A549 (cell line): ENCODE results near the gene SLC24A3. TPM values are rescaled to one million over a fixed set of nuclear protein-coding genes. Genes with fewer than 3 reads are reported as not detected.
A peak's percentile ranks its signal among the peaks of the same experiment; 100 is the strongest.

ENCODE experiments used
- ATAC-seq, 2 experiments: fragments of 200-7000 bp in 1 of 2; fragments of >200 bp in 1 of 2; cut with Nextera tagmentation in 1 of 2; cut with Tn5 transposase in 1 of 2; 3 replicates each; pipeline versions ENCODE4 v1.8.0 to v1.9.1; 2018 to 2020; ENCODE audit warnings: mild to moderate bottlenecking in 1 of 2, moderate library complexity in 1 of 2
- CTCF ChIA-PET: fragments of 300-600 bp; sonication (Branson Sonifier 250); formaldehyde crosslinking; extraction: SDS; loops from one replicate; lab custom pipeline; 2021; ENCODE audit warnings: antibody characterized with exemption, inconsistent platforms; lab: Yijun Ruan, JAX
- POLR2A ChIA-PET: fragments of 350-600 bp; formaldehyde crosslinking; extraction: SDS; loops from one replicate; lab custom pipeline; 2021; ENCODE audit warnings: antibody characterized with exemption, inconsistent platforms; lab: Yijun Ruan, JAX
- DNase-seq, 2 experiments: peaks; one replicate each; pipeline versions ENCODE4 v3.0.0 to v3.0.0-alpha.2; 2011 to 2016; ENCODE audit warnings: low read depth in 1 of 2, low spot score in 1 of 2
- FAIRE-seq: peaks from 2 replicates; lab custom pipeline; 2011; peaks lifted over from hg19 to GRCh38; lab: Jason Lieb, UNC
- H3K27ac ChIP-seq, 2 experiments: fragments of >200 bp; sonication (Bioruptor Twin); formaldehyde crosslinking; 3 replicates each; pipeline ENCODE4 v1.5.1; 2016 to 2017
- H3K4me1 ChIP-seq: fragments of >200 bp; sonication (Bioruptor Twin); formaldehyde crosslinking; 3 replicates; pipeline ENCODE4 v1.6.1; 2016
- H3K4me2 ChIP-seq: fragments of >200 bp; sonication (Bioruptor Twin); formaldehyde crosslinking; 3 replicates; pipeline ENCODE4 v1.6.1; 2016
- H3K4me3 ChIP-seq: fragments of >200 bp; sonication (Bioruptor Twin); formaldehyde crosslinking; 3 replicates; pipeline ENCODE4 v1.5.1; 2016
- H3K9me3 ChIP-seq: fragments of >200 bp; sonication (Bioruptor Twin); formaldehyde crosslinking; 3 replicates; pipeline ENCODE4 v1.6.1; 2016
- CEBPB ChIP-seq, 2 experiments: fragments of >200 bp in 1 of 2; sonication (Bioruptor Twin) in 1 of 2; formaldehyde crosslinking in 1 of 2; IDR thresholded peaks; 2 replicates each; pipeline ENCODE4 v1.6.1; 2012 to 2016
- CHD2 ChIP-seq: fragments of 150-350 bp; IDR thresholded peaks from 2 replicates; pipeline ENCODE4 v1.6.1; 2014; ENCODE audit warnings: low read length; ENCODE audit not compliant: partially characterized antibody
- CTCF ChIP-seq: fragments of >200 bp; sonication (Bioruptor Twin); formaldehyde crosslinking; IDR thresholded peaks from 3 replicates; pipeline ENCODE4 v1.5.1; 2016
- EP300 ChIP-seq, 2 experiments: fragments of >200 bp; sonication (Bioruptor Twin); formaldehyde crosslinking; IDR thresholded peaks; 2 replicates in 1 of 2; 3 replicates in 1 of 2; pipeline ENCODE4 v1.6.1; 2016 to 2017
- ESRRA ChIP-seq: fragments of 150-350 bp; IDR thresholded peaks from 2 replicates; pipeline ENCODE4 v1.6.1; 2014; ENCODE audit warnings: mild to moderate bottlenecking, low read length, borderline replicate concordance
- FOSB ChIP-seq: fragments of 250-450 bp; sonication (Bioruptor Pico); IDR thresholded peaks from 2 replicates; pipeline ENCODE4 v1.5.0; 2020; ENCODE audit warnings: mild to moderate bottlenecking, moderate library complexity
- GATA3 ChIP-seq: IDR thresholded peaks from 2 replicates; pipeline ENCODE4 v1.6.1; 2012; ENCODE audit warnings: borderline replicate concordance
- HDAC2 ChIP-seq: fragments of 200-600 bp; sonication (generic); IDR thresholded peaks from 2 replicates; pipeline ENCODE4 v1.6.1; 2016
- HOXA7 ChIP-seq: fragments of 250-450 bp; sonication (Bioruptor Pico); IDR thresholded peaks from 2 replicates; pipeline ENCODE4 v1.5.0; 2020; ENCODE audit warnings: mild to moderate bottlenecking, moderate library complexity
- KDM5A ChIP-seq: fragments of 200-600 bp; sonication (generic); IDR thresholded peaks from 2 replicates; pipeline ENCODE4 v1.6.1; 2016; ENCODE audit warnings: antibody characterized with exemption, mild to moderate bottlenecking
- MAFK ChIP-seq: fragments of 450-650 bp; IDR thresholded peaks from 2 replicates; pipeline ENCODE4 v1.6.1; 2014; ENCODE audit not compliant: partially characterized antibody
- MAZ ChIP-seq: fragments of 150-350 bp; IDR thresholded peaks from 2 replicates; pipeline ENCODE4 v1.6.1; 2014; ENCODE audit warnings: antibody characterized with exemption, low read depth, low read length, borderline replicate concordance
- MYC ChIP-seq: IDR thresholded peaks from 2 replicates; pipeline ENCODE4 v1.6.1; 2012; ENCODE audit warnings: mild to moderate bottlenecking, inconsistent platforms, low read length, improper control_type of control experiment, borderline replicate concordance
- NFE2L2 ChIP-seq: fragments of 150-350 bp; conservative IDR thresholded peaks from 2 replicates; pipeline ENCODE4 v1.6.1; 2014; ENCODE audit warnings: low read length
- NPAS2 ChIP-seq: fragments of 250-450 bp; sonication (Bioruptor Pico); IDR thresholded peaks from 2 replicates; pipeline ENCODE4 v1.8.0; 2022; ENCODE audit warnings: mild to moderate bottlenecking, moderate library complexity, borderline replicate concordance
- POLR2A ChIP-seq: IDR thresholded peaks from 2 replicates; pipeline ENCODE4 v1.6.1; 2012; ENCODE audit warnings: mild to moderate bottlenecking, low read length
- RCOR1 ChIP-seq: fragments of 150-350 bp; IDR thresholded peaks from 2 replicates; pipeline ENCODE4 v1.6.1; 2014; ENCODE audit warnings: antibody characterized with exemption, low read length, low read depth
- RFX5 ChIP-seq: fragments of 450-650 bp; IDR thresholded peaks from 2 replicates; pipeline ENCODE4 v1.7.1; 2014; ENCODE audit warnings: antibody characterized with exemption, mild to moderate bottlenecking, moderate library complexity
- SMC3 ChIP-seq: fragments of >200 bp; sonication (Bioruptor Twin); formaldehyde crosslinking; IDR thresholded peaks from 3 replicates; pipeline ENCODE4 v1.6.1; 2018; ENCODE audit warnings: inconsistent platforms
- TFCP2L1 ChIP-seq: fragments of 250-450 bp; sonication (Bioruptor Pico); IDR thresholded peaks from 2 replicates; pipeline ENCODE4 v1.5.0; 2021; ENCODE audit warnings: mild to moderate bottlenecking
- ZC3H11A ChIP-seq: fragments of 450-650 bp; IDR thresholded peaks from 2 replicates; pipeline ENCODE4 v1.6.1; 2014; ENCODE audit warnings: antibody characterized with exemption, mild to moderate bottlenecking
- ZNF302 ChIP-seq: fragments of 250-450 bp; sonication (Bioruptor Pico); IDR thresholded peaks from 2 replicates; pipeline ENCODE4 v1.9.0; 2021; ENCODE audit warnings: inconsistent platforms, mild to moderate bottlenecking, moderate library complexity
- WGBS: methylation state at CpG from one replicate; pipeline ENCODE4 v1.1.6; 2017; ENCODE audit errors: missing lambda C conversion rate; 5-methylcytosine and 5-hydroxymethylcytosine counted together
- polyA plus RNA-seq, 4 experiments: library from polyadenylated mRNA; depleted of rRNA in 3 of 4; stranded (reverse); fragments of >200 nt; fragmentation: RNase III in 1 of 4; extraction: RNeasy Plus Mini Kit Qiagen cat#74134 plus additional on column Dnase treatment in 1 of 4; gene quantifications; 2 replicates in 3 of 4; 3 replicates in 1 of 4; pipeline ENCODE4 v1.2.3, GENCODE V29; 2011 to 2017
- TF ChIP-seq, protein P1 (sequence below): fragments of >200 bp; sonication (Bioruptor Twin); formaldehyde crosslinking; IDR thresholded peaks from 2 replicates; pipeline ENCODE4 v1.6.1; 2016

Gene SLC24A3
- polyA plus RNA-seq, 2 of the 4 experiments (the other 2 are of a cell fraction), result 0.08 TPM; not detected in 1

- TF ChIP-seq, protein P1, sequence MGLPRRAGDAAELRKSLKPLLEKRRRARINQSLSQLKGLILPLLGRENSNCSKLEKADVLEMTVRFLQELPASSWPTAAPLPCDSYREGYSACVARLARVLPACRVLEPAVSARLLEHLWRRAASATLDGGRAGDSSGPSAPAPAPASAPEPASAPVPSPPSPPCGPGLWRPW, result no peak
- no peak for TF ChIP-seq TFCP2L1 (CRISPR knock-in tag)
- no peak for TF ChIP-seq GATA3
- TF ChIP-seq EP300 (IDR thresholded peaks at IDR 0.05), result no peak
- no peak for TF ChIP-seq MYC
- TF ChIP-seq SMC3, result no peak
- no peak for TF ChIP-seq POLR2A
- no peak for TF ChIP-seq CTCF
- TF ChIP-seq ESRRA, result no peak
- TF ChIP-seq FOSB (CRISPR knock-in tag), result no peak
- TF ChIP-seq MAZ, result no peak
Observed at GRCh38 chr20:19741924-19742323, 529.5 kb downstream of the SLC24A3 start (continued).

DNA sequence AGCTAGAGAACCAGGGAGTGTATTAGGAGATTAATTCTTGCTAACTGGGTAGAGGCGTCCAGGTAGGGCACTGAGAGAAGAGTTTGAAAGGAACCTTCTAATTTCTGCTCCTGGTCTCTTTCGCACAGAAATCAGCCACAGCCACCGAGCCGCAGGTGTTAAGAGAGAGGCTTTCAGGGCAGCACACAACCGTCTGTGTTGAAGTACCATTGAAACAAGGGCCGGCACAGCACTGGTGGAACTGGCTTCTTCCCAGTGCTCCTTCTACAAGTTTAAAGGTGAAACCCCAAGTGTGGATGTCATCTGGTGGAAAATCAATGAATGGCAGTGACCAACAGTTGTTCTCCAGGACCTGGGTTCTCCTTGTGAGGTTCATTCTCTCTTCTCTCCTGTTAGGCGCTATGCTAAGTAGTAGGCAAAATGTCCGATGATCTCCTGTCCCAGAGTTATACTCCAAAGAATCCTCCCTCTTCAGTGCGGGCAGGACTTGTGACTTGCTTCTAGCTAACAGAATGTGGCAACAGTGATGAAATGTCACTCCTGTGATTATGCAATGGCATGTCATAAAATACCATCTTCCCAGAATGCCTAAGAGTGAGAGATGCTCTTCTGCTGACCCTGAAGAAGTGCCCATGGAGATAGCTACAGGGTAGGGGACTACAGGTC is 530.7 kb downstream of the SLC24A3 start:
- WGBS, result 86% methylated on average over 9 of the region's 9 CpGs
- ChIA-PET CTCF (interaction anchor here (0.7 to 1.5 kb wide), 2 partner anchors 28 to 143 kb away, joined by 3 to 4 read pairs; no protein-coding TSS in a partner anchor), POLR2A (no interaction called here)
- Histone ChIP-seq H3K4me2 (no peak overlapping the region), H3K27ac (peak overlapping the region in 1 of 2 experiments; percentile 31; a peak in 2 of 6 replicates), H3K9me3 (peaks cover 6% of the 10 kb centered on the region; the same call in 2 of the 3 replicates), H3K4me3 (no peak overlapping the region)
- TF ChIP-seq POLR2A, result no peak
- TF ChIP-seq CEBPB (IDR thresholded peaks at IDR 0.05), result peak in 1 of 2 experiments; percentile 51; a peak in 3 of 4 replicates
- TF ChIP-seq, protein P1, result 0 out of 2 replicates have a peak, but pooled peaks have one; percentile 33
- TF ChIP-seq, all 56 proteins: peak for 2
- DNase-seq, result no peak
- no peak for FAIRE-seq
- peaks cover 2% of the 10 kb centered on the region for H3K4me1 ChIP-seq
- ATAC-seq, result no peak

DNA sequence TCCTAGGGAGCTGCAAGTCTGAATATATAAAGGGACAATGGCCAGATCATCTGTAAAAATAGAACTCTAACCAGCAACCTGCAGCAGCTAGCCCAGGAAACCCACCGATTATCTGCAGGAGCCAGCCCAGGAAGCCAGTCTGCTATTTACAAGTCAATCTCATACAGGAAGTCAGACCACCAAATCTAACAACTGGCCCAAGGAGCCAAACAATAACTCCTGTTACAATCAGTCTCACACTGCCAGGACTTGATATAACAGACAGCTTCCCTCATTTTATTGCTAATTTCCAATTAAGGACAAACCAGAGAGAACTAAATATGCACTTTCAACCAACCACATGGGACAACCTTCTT is 531.2 kb downstream of the SLC24A3 start:
- H3K9me3 ChIP-seq, result peaks cover 6% of the 10 kb centered on the region; the same call in 2 of the 3 replicates
- ATAC-seq (no peak), FAIRE-seq (peak; percentile 13), DNase-seq (no peak)
- TF ChIP-seq KDM5A, result no peak
- TF ChIP-seq POLR2A, result no peak
- TF ChIP-seq, protein P1, result 0 out of 2 replicates have a peak, but pooled peaks have one; percentile 1
- no peak overlapping the region for H3K4me3 ChIP-seq
- ChIA-PET CTCF (interaction anchor here (1.5 kb wide), 1 partner anchor 28 kb away, joined by 4 read pairs; no protein-coding TSS in a partner anchor), POLR2A (no interaction called here)
- 100% methylated on average over 1 of the region's 1 CpG for WGBS
- H3K4me2 ChIP-seq, result no peak overlapping the region
- no peaks in the 10 kb centered on the region for H3K4me1 ChIP-seq
- peak overlapping the region in 1 of 2 experiments; percentile 18; a peak in 1 of 6 replicates for H3K27ac ChIP-seq

GRCh38 chr20:19745106-19745505 is 532.7 kb downstream of the SLC24A3 start:
- no peak overlapping the region for H3K4me3 ChIP-seq
- CTCF ChIA-PET, result interaction anchor here (0.5 to 0.9 kb wide), 3 partner anchors 12 to 327 kb away, joined by 3 read pairs; no protein-coding TSS in a partner anchor
- no peak for TF ChIP-seq MAFK
- no peak for TF ChIP-seq RFX5
- no peak for TF ChIP-seq RCOR1
- no peak for TF ChIP-seq HOXA7 (CRISPR knock-in tag)
- TF ChIP-seq CHD2, result no peak
- no peak for TF ChIP-seq NFE2L2
- no peak for TF ChIP-seq ZC3H11A
- no peak for TF ChIP-seq HDAC2
- no peak for TF ChIP-seq NPAS2 (CRISPR knock-in tag)
- no peak for TF ChIP-seq ZNF302 (CRISPR knock-in tag)
- no peak for TF ChIP-seq MYC
- no peak for TF ChIP-seq POLR2A
- TF ChIP-seq, all 56 proteins: peak for 0
- 67% methylated on average over 3 of the region's 3 CpGs for WGBS
- no peak for ATAC-seq
- Histone ChIP-seq H3K9me3 (peaks cover 6% of the 10 kb centered on the region; the same call in 2 of the 3 replicates), H3K4me1 (no peaks in the 10 kb centered on the region), H3K4me2 (no peak overlapping the region), H3K27ac (no peak overlapping the region)
- POLR2A ChIA-PET, result no interaction called here
- no peak for DNase-seq
- FAIRE-seq, result no peak
